GM19025 (cell line): ENCODE data around the gene NCSTN.

Experiments used
- ATAC-seq: cut with Tn5 transposase; IDR thresholded peaks from one replicate; pipeline ENCODE4 v1.9.1; 2021; ENCODE audit warnings: mild to moderate bottlenecking, low read depth, moderate library complexity; ENCODE audit not compliant: unreplicated experiment

NCSTN gene

DNA sequence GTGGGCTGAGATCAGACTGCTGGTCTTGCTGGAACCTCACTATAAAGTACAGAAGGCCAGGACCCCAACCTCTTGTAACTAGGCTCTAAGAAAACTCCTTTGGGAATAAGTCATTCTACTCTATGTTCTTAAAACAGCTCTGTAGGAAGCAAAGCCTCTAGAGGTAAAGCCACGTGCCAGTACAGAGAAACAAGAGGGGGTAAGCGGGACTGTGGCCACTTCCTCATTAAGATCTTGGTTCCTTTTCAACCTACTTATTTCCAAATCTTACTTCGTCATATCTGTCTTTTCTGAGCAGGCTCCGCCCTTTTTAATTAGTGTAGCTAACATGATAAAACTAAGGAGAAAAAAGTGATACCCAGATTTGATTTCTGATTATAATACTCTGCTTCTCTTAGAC, 3.8 kb downstream of the NCSTN start:
- ATAC-seq, result no peak

DNA sequence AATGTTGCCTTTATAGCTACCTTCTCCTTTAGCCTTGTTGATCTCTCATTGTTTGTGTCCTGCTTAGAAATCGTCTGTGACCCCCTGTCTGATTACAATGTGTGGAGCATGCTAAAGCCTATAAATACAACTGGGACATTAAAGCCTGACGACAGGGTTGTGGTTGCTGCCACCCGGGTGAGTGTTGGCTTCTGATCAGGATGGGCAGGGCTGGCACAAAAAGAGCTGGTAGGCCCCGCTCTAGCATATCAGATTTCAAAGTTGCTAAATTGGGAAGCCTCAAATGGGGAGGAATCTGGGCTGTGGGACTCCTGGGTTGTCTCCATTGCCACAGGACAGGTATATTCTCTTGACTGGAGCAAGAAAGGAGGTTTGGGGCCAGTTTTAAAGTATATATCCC, 8.4 kb downstream of the NCSTN start:
- ATAC-seq, result no peak

DNA sequence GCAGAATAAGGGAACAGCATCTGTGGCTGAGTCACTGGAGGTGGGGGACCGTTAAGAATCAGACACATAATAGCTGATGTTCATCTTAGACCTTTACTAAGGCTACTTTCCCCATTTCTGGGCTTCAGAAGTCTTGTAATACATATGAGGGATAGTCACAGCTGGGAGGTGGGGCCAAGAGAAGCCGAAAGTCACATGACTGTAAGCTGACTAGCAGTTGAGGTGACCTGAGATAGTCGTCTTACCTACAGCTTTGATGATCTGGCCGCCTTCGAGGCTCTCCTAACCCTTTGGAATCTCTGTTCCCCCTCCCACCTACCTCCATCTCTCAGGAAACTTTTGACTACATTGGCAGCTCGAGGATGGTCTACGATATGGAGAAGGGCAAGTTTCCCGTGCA, 9.4 kb downstream of the NCSTN start:
- no peak for ATAC-seq

DNA sequence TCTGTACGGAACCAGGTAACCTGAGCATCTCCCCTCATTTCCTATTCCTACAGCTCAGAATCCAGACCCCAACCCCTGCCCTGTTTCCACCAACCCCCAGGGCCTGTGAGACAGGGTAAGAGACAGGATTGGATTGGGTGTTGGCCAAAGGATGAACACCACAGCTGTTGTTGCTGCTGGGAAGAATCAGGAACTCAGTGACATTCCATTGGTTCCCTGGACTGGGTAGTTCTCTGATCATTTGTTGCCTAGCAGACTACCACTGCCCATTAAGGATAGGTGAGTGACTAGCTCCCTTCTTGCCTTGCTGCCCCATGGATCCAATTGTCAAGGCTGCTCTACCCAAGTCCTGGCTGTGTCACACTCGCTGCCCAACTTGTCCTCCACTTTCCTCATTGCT, 10.0 kb downstream of the NCSTN start:
- ATAC-seq, result no peak

DNA sequence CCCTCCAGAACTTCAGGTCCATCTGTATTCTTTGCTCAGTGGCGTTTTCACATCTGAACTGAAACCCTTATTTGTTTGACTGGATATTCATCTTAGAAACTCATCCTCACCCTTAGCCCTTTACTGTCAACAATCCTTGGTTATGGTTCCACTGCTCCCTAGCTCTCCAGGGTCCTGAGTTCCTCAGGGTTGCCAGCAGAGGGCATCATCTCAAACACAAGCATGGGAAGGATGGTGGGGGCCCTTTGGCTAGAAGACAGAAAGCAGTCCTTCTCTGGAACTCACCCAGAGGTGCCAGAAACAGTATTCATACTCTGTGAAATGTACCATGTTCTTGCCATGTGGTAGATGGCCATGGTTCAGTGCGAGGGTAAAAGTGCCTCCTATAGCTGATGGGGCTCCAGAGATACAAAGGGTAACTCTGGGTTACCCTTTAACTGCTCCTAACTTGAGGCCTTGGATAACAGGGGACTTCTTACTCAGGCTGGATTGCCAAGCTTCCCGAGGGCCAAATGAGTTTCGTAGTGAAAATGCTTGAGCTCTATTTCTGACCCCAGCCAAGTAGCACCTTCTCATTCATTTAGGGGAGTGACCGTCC, 11.3 kb downstream of the NCSTN start:
- no peak for ATAC-seq

DNA sequence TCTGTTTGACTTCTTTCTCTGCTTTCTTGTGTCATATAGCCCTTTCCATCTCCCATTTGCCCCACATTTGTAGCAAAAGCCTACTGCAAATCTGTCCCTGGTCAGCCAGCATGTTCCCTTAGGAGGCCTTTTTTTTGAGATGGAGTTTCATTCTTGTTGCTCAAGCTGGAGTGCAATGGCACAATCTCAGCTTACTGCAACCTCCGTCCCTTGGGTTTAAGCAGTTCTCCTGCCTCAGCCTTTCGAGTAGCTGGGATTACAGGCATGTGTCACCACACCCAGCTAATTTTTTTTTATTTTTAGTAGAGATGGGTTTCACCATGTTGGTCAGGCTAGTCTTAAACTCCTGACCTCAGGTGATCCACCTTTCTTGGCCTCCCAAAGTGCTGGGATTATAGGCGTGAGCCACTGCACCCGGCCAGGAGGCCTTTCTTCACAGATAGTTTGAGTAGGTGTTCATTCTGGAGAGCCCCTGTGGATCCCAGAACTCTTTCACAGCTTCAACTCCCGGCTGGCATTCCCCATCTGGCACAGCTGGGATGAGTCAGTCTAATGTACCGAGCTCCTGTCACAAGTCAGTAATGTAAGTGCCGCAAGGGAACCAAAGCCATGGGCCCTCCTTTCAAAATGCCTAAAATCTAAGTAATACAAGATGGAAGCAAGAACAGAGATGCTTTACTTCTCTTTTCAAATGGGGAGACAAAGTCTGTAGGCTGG, 14.3 kb downstream of the NCSTN start:
- ATAC-seq, result no peak

DNA sequence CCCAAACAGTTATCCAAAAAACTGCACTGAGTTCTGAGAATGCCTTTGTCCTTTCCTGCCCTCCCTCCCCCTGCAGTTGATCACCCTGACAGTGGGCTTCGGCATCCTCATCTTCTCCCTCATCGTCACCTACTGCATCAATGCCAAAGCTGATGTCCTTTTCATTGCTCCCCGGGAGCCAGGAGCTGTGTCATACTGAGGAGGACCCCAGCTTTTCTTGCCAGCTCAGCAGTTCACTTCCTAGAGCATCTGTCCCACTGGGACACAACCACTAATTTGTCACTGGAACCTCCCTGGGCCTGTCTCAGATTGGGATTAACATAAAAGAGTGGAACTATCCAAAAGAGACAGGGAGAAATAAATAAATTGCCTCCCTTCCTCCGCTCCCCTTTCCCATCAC, 14.9 kb downstream of the NCSTN start:
- ATAC-seq, result no peak

DNA sequence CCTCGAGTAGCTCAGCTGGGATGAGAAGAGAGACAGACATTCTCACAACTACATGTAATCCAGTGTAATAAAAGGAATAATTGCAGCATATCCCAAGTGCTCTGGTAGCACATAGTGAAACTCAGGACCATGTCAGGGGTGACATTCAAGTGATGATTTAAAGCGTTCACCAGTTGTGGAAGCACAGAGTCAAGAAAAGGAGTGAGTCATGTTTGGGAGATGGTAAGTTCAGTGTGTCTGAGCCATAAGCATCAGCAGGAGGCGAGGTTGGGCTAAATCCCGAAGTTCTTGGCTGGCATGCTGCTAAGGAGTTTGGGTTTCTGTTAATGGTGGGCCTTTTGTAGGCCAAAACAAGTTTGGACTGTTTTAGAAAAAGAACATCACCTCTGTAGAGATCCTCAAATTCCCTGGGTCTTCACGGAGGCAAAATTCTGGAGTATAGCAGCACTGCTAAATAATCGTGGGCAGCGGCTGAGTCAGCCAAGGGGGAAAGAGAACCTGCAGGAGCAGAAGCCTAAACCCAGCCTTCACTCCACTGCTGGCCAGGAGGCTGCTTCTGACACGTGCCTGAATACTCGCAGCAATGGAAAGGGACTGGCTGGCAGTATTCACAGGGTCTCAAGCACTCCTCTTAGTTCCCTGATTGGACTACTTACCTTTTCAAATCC, 16.5 kb downstream of the NCSTN start:
- no peak for ATAC-seq

DNA sequence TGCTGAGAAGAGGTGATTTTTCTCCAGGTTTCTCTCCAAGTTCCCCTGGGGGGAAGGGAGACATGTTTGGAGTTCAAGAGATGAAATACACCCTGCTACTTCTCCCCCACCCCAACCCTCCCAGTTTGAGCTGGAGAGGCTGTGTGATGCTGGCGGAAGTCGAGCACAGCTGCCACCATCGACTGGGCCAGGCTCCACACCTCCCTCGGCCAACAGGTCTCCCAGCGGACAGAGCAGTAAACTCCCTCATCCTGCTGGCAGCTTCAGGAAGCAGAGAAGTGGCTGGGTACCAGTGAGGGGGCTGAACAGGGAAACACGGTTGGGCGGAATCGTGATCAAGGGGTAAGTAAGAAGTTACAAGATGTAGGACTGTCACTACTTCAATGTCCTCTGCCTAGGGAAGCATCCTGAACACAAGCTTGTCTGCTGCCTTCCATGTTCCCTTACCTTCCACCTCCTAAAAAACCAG, 17.1 kb downstream of the NCSTN start:
- no peak for ATAC-seq

DNA sequence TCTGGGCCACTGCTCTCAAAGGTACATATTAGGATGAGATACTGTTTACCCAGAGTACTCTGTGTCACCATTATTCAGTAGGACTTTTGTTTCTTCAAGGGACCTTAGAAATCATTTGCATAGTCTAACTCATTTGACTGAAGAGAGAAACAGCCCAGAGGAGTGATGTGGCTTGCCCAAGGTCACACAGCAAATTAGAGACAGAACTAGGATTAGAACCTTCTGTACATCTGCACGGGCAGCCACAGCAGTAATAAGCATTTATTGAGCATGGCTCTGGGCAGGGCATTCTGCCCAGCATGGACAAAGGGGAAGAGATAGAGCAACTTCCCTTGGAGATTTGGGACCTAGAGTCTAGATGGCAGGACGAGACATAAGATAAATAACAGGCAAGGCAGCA, 18.0 kb downstream of the NCSTN start:
- ATAC-seq, result no peak

DNA sequence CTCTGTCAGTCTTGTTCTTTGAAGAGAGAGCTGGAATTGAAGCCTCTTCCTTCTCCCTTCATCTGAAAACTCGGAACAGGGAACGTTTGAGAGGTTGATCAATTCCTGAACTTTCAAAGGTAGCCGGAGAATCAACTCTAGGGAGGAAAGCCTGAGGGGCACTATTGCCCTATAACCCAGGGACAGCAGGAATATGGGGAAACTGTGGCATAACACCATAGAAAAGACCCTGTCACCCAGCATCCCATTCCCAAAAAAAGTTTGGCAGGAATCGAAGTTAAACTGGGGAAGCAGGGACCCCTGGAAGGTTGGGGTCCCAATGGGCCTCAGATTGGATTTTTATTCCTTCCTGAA, 18.6 kb downstream of the NCSTN start:
- no peak for ATAC-seq

DNA sequence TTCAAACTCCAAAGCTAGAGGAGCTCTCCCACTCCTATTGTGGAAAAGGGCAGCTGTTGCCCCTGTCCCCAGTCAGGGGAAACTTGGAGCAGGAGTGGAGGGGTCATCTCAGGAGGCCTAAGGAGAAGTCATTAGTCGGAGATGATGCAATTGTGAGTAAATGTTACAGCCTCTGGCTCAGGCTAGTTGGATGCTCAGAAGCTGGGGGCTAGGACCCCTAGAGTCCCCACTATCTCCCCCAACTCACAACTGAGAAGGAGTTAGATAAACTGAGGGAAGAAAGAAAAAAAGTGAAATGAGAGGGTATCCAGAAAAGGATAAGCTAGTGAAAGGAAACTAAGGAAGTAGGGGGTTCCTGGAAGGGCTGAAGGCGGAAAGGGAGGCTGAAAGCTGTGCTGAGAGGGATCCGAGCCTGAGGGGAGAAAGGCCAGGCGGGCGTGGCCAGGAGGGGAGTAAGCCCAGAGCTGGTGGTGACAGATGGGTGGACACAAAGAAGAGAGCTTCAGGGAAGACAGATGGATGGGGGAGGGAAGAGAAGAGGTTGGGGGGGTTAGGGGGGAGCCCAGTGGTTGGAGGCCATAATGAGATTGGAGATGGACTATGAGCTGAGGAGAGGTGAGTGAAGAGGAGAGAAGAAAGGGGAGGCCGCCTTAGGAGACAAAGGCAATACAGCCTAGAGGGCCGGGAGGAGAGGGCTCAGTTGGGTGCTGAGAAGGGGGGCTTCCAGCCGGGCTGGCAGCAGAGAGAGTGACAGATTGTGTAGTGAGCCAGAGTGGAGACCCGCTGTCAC, 19.2 kb downstream of the NCSTN start:
- ATAC-seq, result no peak

DNA sequence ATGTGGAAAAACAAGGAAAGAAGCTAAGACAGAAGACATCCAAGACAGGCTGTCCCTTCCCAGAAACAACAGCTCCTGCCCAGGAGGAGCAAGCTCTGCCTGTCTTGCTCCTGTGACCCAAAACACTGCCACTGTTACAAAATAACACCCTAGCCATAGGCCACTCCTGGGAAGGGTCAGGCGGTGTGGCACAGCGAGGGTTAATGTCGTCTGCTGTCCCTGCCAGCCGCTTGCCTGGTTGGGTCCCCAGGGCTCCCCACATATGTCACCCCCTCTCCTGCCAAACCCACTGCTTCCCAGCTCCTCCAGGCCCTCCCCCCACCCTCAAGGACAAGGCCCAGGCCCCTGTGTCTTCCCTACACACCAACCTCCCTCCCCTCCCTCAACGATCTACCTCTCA, 19.8 kb downstream of the NCSTN start:
- ATAC-seq, result no peak

DNA sequence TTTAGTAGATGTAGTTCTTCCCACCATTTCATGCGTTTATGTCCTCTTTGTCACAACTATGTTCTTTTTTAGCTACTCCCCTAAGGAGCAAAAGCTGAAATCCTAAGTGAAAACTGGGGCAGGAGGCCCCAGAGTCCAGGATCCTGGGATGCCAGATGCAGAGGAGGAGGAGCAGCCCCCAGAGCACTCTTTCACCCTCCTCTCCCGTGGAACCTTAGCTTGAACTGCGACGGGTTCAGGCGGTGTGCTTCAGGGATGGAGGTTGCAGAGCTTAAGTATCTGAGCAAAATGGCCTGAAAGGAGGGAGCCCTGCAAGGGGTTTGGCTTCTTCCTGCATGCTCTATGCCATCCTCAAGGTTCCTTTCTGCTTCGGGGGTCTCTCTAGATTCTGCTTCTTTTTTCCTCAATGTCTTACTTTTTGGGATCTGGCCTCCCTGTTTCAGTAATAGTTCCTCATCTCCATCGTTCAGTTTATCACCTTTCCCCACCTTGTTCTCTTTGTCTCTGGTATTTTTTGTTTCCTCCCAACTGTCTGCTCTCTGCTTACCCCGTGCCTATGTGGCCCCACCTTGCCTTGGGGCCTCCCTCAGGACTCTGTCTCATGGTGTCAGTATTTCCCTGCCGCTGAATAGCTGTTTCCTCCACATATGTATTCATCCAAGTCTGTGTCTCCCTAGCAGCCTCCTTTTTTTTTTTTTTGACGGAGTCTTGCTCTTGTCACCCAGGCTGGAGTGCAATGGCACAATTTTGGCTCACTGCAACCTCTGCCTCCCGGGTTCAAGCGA, 21.0 kb downstream of the NCSTN start:
- ATAC-seq, result no peak

DNA sequence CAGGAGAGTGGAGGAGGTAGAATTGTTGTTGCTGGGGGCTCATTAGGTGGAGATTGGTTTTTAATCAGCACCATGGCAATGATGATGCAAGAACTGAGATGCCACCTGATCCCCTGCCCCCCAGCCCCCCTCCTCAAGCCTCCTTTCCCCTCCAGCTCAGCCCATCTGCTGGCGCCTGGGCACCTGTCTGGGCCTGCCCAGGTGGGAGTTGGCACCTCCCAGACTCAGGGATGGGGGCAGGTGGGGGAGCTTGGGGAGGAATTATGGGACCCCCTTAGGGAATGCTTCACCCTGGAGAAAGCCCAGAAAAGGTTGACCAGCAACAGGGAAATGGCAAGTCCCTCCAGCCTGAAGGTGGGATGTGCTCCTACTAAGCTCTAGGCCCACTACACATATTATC, 22.1 kb downstream of the NCSTN start:
- no peak for ATAC-seq

DNA sequence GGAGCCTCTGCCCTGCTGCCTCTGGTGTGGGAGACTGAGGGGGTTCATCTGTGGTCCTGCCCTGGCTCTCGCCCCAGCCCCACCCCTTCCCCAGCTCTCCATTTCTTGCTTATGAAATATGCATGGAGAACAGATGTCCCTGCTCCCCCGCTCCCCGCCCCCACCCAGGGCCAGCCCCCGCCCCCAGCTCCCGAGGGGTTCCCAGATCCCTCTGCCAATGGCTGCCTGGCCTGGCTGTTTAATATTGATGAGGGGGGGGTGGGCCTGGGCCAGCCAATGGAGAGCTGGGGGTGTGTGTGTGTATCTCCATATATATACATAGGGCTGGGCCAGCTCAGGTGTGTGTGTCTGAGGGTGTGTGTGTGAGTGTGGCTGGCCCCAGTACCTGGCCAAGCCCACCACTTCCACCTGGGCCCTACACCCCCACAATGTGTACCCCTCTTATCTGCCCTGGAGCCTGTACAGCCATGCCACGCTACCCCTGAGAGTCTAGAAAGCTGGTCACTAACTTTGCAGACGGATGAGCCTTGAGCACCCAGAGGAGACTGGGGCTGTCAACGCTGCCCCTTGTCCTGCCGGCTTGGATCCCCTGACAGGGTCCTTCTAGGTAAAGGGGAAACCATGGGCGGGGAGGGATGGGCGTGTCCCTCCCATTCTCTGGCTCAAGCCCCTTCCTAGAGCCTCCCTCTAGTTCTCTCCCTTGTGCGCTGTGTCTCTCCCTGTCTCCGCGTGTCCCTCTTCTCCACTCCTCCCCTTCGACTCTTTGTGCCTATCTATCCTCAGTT, 23.7 kb downstream of the NCSTN start, which contains the start of gene NHLH1:
TSS of gene NHLH1 (plus strand) at position 341 of the 785 bp plus-strand sequence. CDS start 3,661 bp downstream, outside the sequence.
- ATAC-seq, result no peak

DNA sequence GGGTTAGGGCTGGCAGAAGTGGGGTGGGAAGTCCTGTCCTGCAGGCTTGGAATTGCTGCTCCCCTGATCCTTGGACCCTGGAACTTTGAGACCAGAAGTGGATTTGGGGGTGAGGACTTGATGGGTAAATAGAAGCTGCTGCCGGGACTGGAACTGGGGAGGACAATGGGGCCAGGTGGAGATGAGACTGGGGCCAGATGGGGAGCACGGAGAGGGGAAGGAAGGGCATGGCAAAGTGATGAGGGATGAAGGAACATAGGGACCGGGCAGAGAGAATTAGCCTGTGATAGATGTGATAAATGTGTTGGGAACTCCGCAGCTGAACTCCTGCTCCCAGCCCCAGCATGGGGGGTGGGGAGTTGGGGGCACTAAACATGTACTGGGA, 24.3 kb downstream of the NCSTN start:
- no peak for ATAC-seq

DNA sequence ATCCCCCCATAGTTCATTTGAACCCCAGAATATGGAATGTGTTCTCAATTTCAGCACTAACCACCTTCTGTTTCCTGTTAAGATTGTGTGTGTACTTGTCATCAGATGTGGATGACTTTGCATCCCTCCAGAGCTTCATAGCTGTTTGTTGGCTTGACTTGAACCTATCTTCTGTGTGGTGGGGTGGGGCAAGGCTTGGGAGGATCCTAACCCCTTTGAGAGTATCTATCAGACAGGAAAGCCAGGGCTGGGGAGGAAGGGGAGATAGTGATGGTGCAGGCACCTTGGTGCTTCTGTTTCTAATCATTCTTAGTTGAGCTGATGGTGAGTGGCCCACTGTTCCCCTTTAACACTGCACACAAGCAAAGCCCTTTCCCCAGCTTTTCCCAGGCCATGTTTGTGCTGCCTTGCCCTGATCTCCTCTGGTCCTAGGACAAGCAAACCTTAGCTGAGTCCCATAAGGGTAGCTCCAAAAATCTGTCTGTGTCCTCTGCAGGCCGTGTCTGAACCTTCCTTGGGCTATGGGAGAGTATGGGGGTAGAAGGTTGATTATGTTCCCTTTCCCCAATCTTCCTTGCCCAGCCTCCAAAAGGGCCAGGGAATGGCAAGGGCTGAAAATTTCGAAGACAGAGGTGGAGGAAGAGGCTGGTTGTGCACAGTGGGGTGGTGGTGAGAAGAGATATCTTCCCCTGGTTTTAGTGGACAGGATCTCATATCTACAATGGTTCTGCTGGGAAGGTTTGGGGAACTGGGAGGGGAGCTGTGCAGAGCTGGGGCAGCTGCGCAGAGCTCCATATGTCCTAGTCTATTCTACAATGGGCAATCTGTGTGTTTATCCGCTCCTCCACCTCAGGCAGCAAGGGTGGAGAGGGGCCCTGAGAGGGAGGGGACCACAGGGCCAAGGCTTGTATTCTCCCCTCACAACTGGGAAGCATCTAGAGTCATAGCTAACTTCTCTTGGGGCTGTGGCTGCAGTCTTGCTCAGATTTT, 25.0 kb downstream of the NCSTN start:
- no peak for ATAC-seq
